ENCODE results near the gene ARHGEF9. TPM values are rescaled to one million over a fixed set of nuclear protein-coding genes. Genes with fewer than 3 reads are reported as not detected.
A peak's percentile ranks its signal among the peaks of the same experiment; 100 is the strongest.

Gene ARHGEF9
- total and polyA plus RNA-seq, 4 donors, result 27.8 to 142 (median 48.8) TPM

DNA sequence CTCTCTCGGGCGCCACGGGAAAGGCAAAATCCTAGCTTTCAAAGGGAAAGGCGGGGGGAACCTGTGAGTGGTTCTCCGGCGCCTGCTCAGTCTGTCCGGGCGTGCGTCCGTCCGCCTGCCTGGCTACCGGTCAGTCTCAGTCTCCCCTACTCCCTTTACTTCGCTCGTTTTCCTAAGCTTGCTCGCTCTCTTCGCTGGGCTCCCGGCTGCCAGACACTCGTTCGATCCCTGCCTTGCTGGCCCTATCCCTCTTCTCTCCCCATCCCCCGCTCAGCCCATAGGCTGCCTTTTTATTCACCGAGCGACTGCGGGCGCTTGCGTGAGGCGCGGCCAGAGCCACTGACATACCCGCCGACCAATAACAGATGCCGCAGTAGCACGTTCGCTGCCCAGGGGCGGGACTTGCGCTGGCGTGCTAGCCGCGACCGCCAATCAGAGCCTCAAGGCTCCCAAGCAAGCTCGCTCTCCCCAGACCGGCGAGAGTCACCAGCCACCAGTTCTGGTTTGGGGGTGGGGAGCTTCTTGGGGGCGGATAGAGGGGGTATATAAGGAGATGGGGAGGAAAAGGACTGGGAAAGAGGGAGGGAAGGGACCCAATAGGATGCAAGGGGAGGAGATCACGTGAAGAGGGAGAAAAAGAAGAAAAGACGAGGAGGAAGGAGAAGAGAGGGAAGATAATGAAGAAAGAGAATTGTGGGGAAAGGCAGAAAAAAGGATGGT is 30.0 kb downstream of the ARHGEF9 start:
- intact Hi-C loops (cut with DNase I), result loop anchor here (5.0 to 10.0 kb wide), 3 partner anchors 100 to 450 kb away; partner anchors contain the start of gene AMER1 (in 1 of the 2)
- WGBS, 2 donors, result 0 to 31% methylated on average over 41 to 44 of the region's 44 CpGs

DNA sequence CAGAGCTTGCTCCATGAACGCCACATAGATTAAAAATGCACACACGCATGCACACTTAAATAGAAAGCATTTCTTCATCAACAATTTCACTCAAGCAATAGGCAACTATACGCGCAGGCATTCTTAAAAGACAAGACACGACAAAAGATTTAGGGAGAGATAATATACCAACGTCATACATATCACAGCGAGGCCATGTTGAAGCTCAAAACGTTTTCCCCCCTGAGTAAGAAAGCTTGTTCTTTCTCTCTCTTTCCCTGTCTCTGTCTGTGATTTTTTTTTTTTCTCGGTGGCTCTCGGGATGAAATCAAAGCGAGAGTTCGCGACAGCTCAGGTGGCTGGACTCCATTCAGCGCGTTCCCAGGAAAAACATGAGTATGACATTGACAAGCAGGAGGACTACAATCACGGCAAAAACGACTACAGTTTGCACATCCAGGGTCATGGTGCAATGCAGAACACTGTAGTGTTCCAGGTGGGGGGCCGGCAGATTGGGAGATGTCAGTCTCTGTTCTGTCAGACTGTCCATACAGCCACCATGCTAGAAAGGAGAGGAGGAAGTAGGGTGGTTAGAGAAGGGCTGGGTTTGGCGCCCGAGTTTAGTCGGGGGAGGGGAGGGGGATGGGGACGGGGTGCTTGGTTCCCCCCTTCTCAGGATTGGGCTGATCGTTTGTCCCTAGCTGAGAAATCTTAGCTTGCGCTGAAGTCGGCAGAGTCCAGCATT is 30.7 kb downstream of the ARHGEF9 start:
- Histone ChIP-seq H3K4me3 (ENCODE audit: low read length in 2 of 2) (peak overlapping the region; percentile 79 to 87), H3K9me3 (ENCODE audit: control insufficient read depth, low read length) (no peaks in the 10 kb centered on the region), H3K27ac (ENCODE audit: low read depth in 1 of 2, low read length in 2 of 2) (peak overlapping the region; percentile 78 to 96), H3K4me1 (ENCODE audit: control insufficient read depth in 1 of 2, insufficient read depth in 2 of 2, low read length in 2 of 2) (peaks cover 0 to 3% of the 10 kb centered on the region in 2 donors), H3K36me3 (ENCODE audit: control insufficient read depth in 1 of 2, insufficient read depth in 2 of 2, low read length in 1 of 2) (no peaks in the 10 kb centered on the region), H3K27me3 (ENCODE audit: control insufficient read depth in 1 of 2, insufficient read depth in 2 of 2, low read length in 1 of 2) (no peaks in the 10 kb centered on the region)
- intact Hi-C loops (cut with DNase I), result loop anchor here (10.0 kb wide), 2 partner anchors 99 to 451 kb away; partner anchors contain the start of gene AMER1 (in 1 of the 2)
- 1 to 32% methylated on average over 25 of the region's 25 CpGs for WGBS, 2 donors
- peak; percentile 52 for ATAC-seq (ENCODE audit: low FRiP score)
- peak in 1 of 2 donors; percentile 50 for DNase-seq

More for the DNA sequence above, 30.0 kb downstream of the ARHGEF9 start:
- ATAC-seq (ENCODE audit: low FRiP score) (peak; percentile 94), DNase-seq (peak; percentile 95 to 96)
- Histone ChIP-seq H3K9me3 (ENCODE audit: control insufficient read depth, low read length) (no peaks in the 10 kb centered on the region), H3K27ac (ENCODE audit: low read depth in 1 of 2, low read length in 2 of 2) (peak overlapping the region; percentile 78 to 96), H3K4me1 (ENCODE audit: control insufficient read depth in 1 of 2, insufficient read depth in 2 of 2, low read length in 2 of 2) (peaks cover 0 to 1% of the 10 kb centered on the region in 2 donors), H3K4me3 (ENCODE audit: low read length in 2 of 2) (peak overlapping the region; percentile 79 to 87), H3K36me3 (ENCODE audit: control insufficient read depth in 1 of 2, insufficient read depth in 2 of 2, low read length in 1 of 2) (no peaks in the 10 kb centered on the region), H3K27me3 (ENCODE audit: control insufficient read depth in 1 of 2, insufficient read depth in 2 of 2, low read length in 1 of 2) (no peaks in the 10 kb centered on the region)

DNA sequence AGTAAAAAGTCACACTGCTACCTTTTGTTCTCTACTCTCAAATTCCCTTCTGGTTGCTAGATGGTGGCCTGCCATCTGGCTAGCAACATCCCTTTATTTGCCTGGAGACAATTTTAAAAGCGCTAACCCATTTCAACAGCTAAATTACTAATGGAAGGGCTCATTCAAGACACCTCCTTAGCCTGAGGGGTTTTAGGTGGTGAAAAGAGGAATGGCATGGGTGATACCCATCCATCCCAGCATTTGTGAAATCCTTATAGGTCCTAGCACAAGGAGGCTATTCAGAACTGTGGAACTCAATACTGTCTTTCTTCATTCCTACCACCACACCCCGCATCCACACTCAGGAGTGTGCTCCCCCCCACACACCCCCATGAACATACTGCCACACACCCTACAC is 33.5 kb downstream of the ARHGEF9 start:
- Histone ChIP-seq H3K4me3 (ENCODE audit: low read length in 2 of 2) (peak overlapping the region in 1 of 2 donors; percentile 33), H3K4me1 (ENCODE audit: control insufficient read depth in 1 of 2, insufficient read depth in 2 of 2, low read length in 2 of 2) (peaks cover 3 to 4% of the 10 kb centered on the region in 2 donors), H3K27me3 (ENCODE audit: control insufficient read depth in 1 of 2, insufficient read depth in 2 of 2, low read length in 1 of 2) (no peaks in the 10 kb centered on the region), H3K27ac (ENCODE audit: low read depth in 1 of 2, low read length in 2 of 2) (peak overlapping the region; percentile 56 to 67), H3K9me3 (ENCODE audit: control insufficient read depth, low read length) (no peaks in the 10 kb centered on the region), H3K36me3 (ENCODE audit: control insufficient read depth in 1 of 2, insufficient read depth in 2 of 2, low read length in 1 of 2) (no peaks in the 10 kb centered on the region)
- ATAC-seq (ENCODE audit: low FRiP score) (no peak), DNase-seq (no peak)
- intact Hi-C loops (cut with DNase I), result loop anchor here (10.0 kb wide), 2 partner anchors 97 to 453 kb away; partner anchors contain the start of gene AMER1 (in 1 of the 2)
- 50 to 53% methylated on average over 2 of the region's 2 CpGs for WGBS, 2 donors

DNA sequence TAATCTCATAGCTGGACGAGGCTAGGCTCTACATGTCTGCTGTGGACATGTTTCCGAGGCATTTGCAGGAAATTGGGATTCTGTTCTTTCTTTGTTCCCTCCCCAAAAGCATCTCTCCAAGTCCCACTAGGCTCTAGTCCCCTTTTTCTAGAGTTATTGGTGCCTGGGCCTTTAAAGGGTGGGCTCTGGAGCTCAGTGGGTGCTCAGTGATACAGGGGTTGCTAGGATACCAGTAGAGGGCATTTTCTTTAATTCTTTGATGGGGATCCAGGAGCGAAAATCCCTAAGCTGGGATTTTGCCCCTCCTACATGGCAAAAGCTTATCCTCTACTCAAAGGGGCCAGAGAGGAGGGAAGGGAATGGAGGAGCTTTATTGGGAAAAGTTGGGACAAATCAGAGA is 34.2 kb downstream of the ARHGEF9 start:
- DNase-seq (no peak), ATAC-seq (ENCODE audit: low FRiP score) (no peak)
- intact Hi-C loops (cut with DNase I), result loop anchor here (10.0 kb wide), 2 partner anchors 96 to 454 kb away; partner anchors contain the start of gene AMER1 (in 1 of the 2)
- peak overlapping the region; percentile 67 to 80 for H3K27ac ChIP-seq (ENCODE audit: low read depth in 1 of 2, low read length in 2 of 2)
- peak overlapping the region in 1 of 2 donors; percentile 8 for H3K4me3 ChIP-seq (ENCODE audit: low read length in 2 of 2)
- no peaks in the 10 kb centered on the region for H3K27me3 ChIP-seq (ENCODE audit: control insufficient read depth in 1 of 2, insufficient read depth in 2 of 2, low read length in 1 of 2)
- H3K9me3 ChIP-seq (ENCODE audit: control insufficient read depth, low read length), result no peaks in the 10 kb centered on the region
- 6 to 20% methylated on average over 3 of the region's 3 CpGs for WGBS, 2 donors
- no peaks in the 10 kb centered on the region for H3K36me3 ChIP-seq (ENCODE audit: control insufficient read depth in 1 of 2, insufficient read depth in 2 of 2, low read length in 1 of 2)
- H3K4me1 ChIP-seq (ENCODE audit: control insufficient read depth in 1 of 2, insufficient read depth in 2 of 2, low read length in 2 of 2), result peaks cover 4% of the 10 kb centered on the region in 2 donors

DNA sequence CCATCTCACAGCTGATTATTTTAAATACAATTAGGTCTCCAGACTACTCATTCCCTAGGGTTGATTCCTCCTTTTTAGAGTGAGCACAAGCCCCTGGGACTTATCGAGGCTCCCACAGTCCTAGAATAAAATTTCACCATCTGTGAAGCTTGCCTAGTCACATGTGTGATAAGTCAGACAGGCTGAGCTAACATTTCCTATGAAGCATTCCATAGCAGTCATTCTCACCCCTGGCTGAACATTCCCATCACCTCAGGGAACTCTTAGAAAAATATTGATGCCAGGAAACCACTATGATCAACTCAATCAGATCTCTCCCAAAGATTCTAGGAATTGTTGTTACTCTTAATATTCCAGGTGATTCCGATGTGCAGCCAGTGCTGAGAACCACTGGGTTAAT is 37.7 kb downstream of the ARHGEF9 start:
- WGBS, 2 donors, result 7 to 27% methylated on average over 2 of the region's 2 CpGs
- intact Hi-C loops (cut with DNase I), result no loop called here
- Histone ChIP-seq H3K27me3 (ENCODE audit: control insufficient read depth in 1 of 2, insufficient read depth in 2 of 2, low read length in 1 of 2) (no peaks in the 10 kb centered on the region), H3K27ac (ENCODE audit: low read depth in 1 of 2, low read length in 2 of 2) (no peak overlapping the region), H3K36me3 (ENCODE audit: control insufficient read depth in 1 of 2, insufficient read depth in 2 of 2, low read length in 1 of 2) (no peaks in the 10 kb centered on the region), H3K9me3 (ENCODE audit: control insufficient read depth, low read length) (no peaks in the 10 kb centered on the region), H3K4me3 (ENCODE audit: low read length in 2 of 2) (no peak overlapping the region), H3K4me1 (ENCODE audit: control insufficient read depth in 1 of 2, insufficient read depth in 2 of 2, low read length in 2 of 2) (peaks cover 4% of the 10 kb centered on the region in 2 donors)
- DNase-seq (no peak), ATAC-seq (ENCODE audit: low FRiP score) (peak; percentile 56)

DNA sequence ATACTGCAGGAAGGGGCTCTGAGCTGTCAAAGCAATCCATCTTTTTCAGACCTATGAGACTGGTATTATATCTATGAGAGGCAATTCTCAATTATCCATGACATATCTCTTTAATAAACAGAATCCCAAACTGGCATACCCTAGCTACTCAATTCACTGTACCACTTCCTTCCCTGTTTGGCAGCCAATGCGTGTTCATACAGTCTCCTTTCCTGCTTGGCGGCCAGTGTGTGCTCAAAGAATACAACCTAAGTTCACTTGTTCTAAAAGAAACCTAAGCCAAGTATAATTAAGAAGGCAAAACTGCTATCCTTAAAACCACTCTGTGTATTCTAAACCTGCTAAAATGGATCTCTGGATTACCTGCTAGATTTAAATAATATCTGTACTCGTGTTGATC is 38.3 kb downstream of the ARHGEF9 start:
- Histone ChIP-seq H3K27me3 (ENCODE audit: control insufficient read depth in 1 of 2, insufficient read depth in 2 of 2, low read length in 1 of 2) (no peaks in the 10 kb centered on the region), H3K27ac (ENCODE audit: low read depth in 1 of 2, low read length in 2 of 2) (no peak overlapping the region), H3K9me3 (ENCODE audit: control insufficient read depth, low read length) (no peaks in the 10 kb centered on the region), H3K4me3 (ENCODE audit: low read length in 2 of 2) (no peak overlapping the region), H3K36me3 (ENCODE audit: control insufficient read depth in 1 of 2, insufficient read depth in 2 of 2, low read length in 1 of 2) (no peaks in the 10 kb centered on the region), H3K4me1 (ENCODE audit: control insufficient read depth in 1 of 2, insufficient read depth in 2 of 2, low read length in 2 of 2) (peaks cover 4% of the 10 kb centered on the region in 2 donors)
- 15 to 25% methylated on average over 3 of the region's 3 CpGs for WGBS, 2 donors
- no peak for ATAC-seq (ENCODE audit: low FRiP score)
- intact Hi-C loops (cut with DNase I), result no loop called here
- no peak for DNase-seq

DNA sequence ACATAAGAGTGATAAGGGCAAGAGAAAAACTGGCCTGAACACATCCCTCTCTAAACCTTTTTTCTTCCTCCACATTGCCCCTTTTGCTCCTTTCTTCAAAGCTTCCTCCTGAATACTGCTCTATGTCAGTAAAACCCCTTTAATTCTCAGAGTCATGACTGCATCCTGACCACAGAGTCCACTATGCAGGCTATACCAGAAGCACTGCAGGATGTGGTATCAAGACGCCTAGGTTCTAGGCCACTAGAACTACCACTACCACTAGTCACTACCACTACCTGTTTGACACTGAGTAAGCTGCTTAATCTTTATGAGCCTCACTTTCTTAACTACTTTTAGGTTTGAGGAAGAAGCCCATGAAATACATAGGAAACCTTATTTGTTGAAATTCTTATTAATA is 38.7 kb downstream of the ARHGEF9 start:
- Histone ChIP-seq H3K36me3 (ENCODE audit: control insufficient read depth in 1 of 2, insufficient read depth in 2 of 2, low read length in 1 of 2) (peaks cover 0 to 1% of the 10 kb centered on the region in 2 donors), H3K4me1 (ENCODE audit: control insufficient read depth in 1 of 2, insufficient read depth in 2 of 2, low read length in 2 of 2) (peaks cover 4% of the 10 kb centered on the region in 2 donors), H3K4me3 (ENCODE audit: low read length in 2 of 2) (no peak overlapping the region), H3K27me3 (ENCODE audit: control insufficient read depth in 1 of 2, insufficient read depth in 2 of 2, low read length in 1 of 2) (no peaks in the 10 kb centered on the region), H3K27ac (ENCODE audit: low read depth in 1 of 2, low read length in 2 of 2) (peak overlapping the region in 1 of 2 donors; percentile 28), H3K9me3 (ENCODE audit: control insufficient read depth, low read length) (no peaks in the 10 kb centered on the region)
- intact Hi-C loops (cut with DNase I), result no loop called here
- DNase-seq (no peak), ATAC-seq (ENCODE audit: low FRiP score) (no peak)
- 64 to 84% methylated on average over 1 of the region's 1 CpG for WGBS, 2 donors

DNA sequence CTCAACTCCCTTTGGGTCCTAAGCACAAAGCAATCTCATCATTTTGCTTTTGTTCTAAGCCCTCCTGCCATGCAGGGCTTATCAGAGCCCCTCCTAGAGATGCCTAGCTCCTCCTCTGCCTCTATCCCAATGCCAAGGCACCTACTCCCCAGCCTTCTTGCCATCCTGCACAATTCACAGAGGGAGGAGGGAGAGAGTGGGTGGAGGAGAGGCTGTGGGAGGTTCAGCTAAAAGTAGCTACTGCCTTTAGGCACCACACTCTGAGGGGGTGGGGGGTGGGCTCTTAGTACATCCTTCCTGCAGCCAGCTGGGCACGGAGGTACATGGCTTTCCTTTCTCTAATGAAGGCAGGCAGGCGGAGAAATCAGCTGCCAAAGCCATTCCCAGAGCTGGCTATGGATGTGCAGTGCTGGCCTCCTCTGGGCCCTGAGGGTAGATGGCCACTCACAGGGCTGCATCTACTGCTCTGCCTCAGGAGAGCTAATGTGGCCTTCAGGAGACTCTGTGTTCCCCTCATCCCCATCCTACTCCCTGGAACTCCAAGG is 40.1 kb downstream of the ARHGEF9 start:
- Histone ChIP-seq H3K4me3 (ENCODE audit: low read length in 2 of 2) (no peak overlapping the region), H3K4me1 (ENCODE audit: control insufficient read depth in 1 of 2, insufficient read depth in 2 of 2, low read length in 2 of 2) (peaks cover 2 to 4% of the 10 kb centered on the region in 2 donors), H3K36me3 (ENCODE audit: control insufficient read depth in 1 of 2, insufficient read depth in 2 of 2, low read length in 1 of 2) (peaks cover 0 to 1% of the 10 kb centered on the region in 2 donors), H3K27ac (ENCODE audit: low read depth in 1 of 2, low read length in 2 of 2) (peak overlapping the region in 1 of 2 donors; percentile 6), H3K27me3 (ENCODE audit: control insufficient read depth in 1 of 2, insufficient read depth in 2 of 2, low read length in 1 of 2) (no peaks in the 10 kb centered on the region), H3K9me3 (ENCODE audit: control insufficient read depth, low read length) (no peaks in the 10 kb centered on the region)
- DNase-seq (no peak), ATAC-seq (ENCODE audit: low FRiP score) (no peak)
- intact Hi-C loops (cut with DNase I), result loop anchor here in 1 of 2 donors (5.0 kb wide), 1 partner anchor 47 kb away; no protein-coding TSS in a partner anchor
- 5 to 26% methylated on average over 2 of the region's 2 CpGs for WGBS, 2 donors

All from aorta (tissue), 5 donors.